HepG2 (cell line): ENCODE results near the gene WDR91. TPM values are rescaled to one million over a fixed set of nuclear protein-coding genes. Genes with fewer than 3 reads are reported as not detected.

ENCODE experiments used
- ATAC-seq: fragments of 200-7000 bp; cut with Tn5 transposase; 3 replicates; pipeline ENCODE4 v1.9.1; 2020; ENCODE audit warnings: mild to moderate bottlenecking, moderate library complexity
- BruUV-seq: library from RNA; stranded (reverse); fragments of 400-500 nt; replicated peaks from 2 replicates; lab custom pipeline; 2021; lab: Mats Ljungman, UMichigan
- CTCF ChIA-PET: fragments of 300-600 bp; formaldehyde crosslinking; extraction: SDS; loops from one replicate; lab custom pipeline; 2021; ENCODE audit warnings: low total read pairs, inconsistent platforms, low intra/inter-chr PET ratio; lab: Yijun Ruan, JAX
- POLR2A ChIA-PET: fragments of 350-600 bp; sonication (Branson Sonifier 250); formaldehyde crosslinking; loops from one replicate; lab custom pipeline; 2020; ENCODE audit warnings: antibody characterized with exemption, inconsistent platforms; lab: Yijun Ruan, JAX
- DNase-seq: peaks from one replicate; pipeline ENCODE4 v3.0.0-alpha.2; 2015; ENCODE audit warnings: low spot score
- FAIRE-seq: peaks from 3 replicates; lab custom pipeline; 2011; peaks lifted over from hg19 to GRCh38; lab: Jason Lieb, UNC
- H2AFZ ChIP-seq: one replicate; pipeline ENCODE4 v1.6.1; 2011; ENCODE audit warnings: low read length, inconsistent platforms
- H3K27ac ChIP-seq: fragments of 300-600 bp; 3 replicates; pipeline ENCODE4 v1.8.0; 2011; ENCODE audit warnings: mixed run types, mild to moderate bottlenecking, mixed read lengths, low read length, inconsistent platforms; ENCODE audit not compliant: insufficient read depth; ENCODE audit errors: extremely low read length
- H3K27me3 ChIP-seq, 2 experiments: fragments of 200-600 bp in 1 of 2; 2 replicates in 1 of 2; 3 replicates in 1 of 2; pipeline versions ENCODE4 v1.6.0 to v1.8.0; 2011; ENCODE audit warnings: low read length in 2 of 2, mild to moderate bottlenecking in 2 of 2, moderate library complexity in 2 of 2, inconsistent platforms in 1 of 2; ENCODE audit not compliant: insufficient read depth in 2 of 2, control insufficient read depth in 1 of 2
- H3K36me3 ChIP-seq, 2 experiments: fragments of 200-600 bp in 1 of 2; replicated peaks in 1 of 2; 2 replicates in 1 of 2; 3 replicates in 1 of 2; pipeline versions ENCODE4 v1.5.1 to v1.8.0; 2011; ENCODE audit warnings: low read length in 2 of 2, inconsistent platforms in 1 of 2; ENCODE audit not compliant: insufficient read depth in 2 of 2, control insufficient read depth in 1 of 2
- H3K4me1 ChIP-seq: 2 replicates; pipeline ENCODE4 v1.5.1; 2012; ENCODE audit warnings: low read length, inconsistent platforms; ENCODE audit not compliant: insufficient read depth
- H3K4me2 ChIP-seq: 2 replicates; pipeline ENCODE4 v1.6.0; 2011; ENCODE audit warnings: low read depth, low read length, inconsistent platforms
- H3K4me3 ChIP-seq, 3 experiments: fragments of 200-600 bp in 1 of 3; sonication (generic), shearing (Covaris generic) in 1 of 3; replicated peaks in 1 of 3; 2 replicates each; pipeline ENCODE4 v1.5.1; 2011 to 2016; ENCODE audit warnings: low read length in 3 of 3, inconsistent platforms in 2 of 3, low read depth in 2 of 3, mild to moderate bottlenecking in 2 of 3, control low read depth in 1 of 3, mixed read lengths in 1 of 3; ENCODE audit not compliant: insufficient read depth in 1 of 3
- H3K79me2 ChIP-seq: one replicate; pipeline ENCODE4 v1.6.1; 2011; ENCODE audit warnings: low read length, inconsistent platforms; ENCODE audit not compliant: insufficient read depth
- H3K9ac ChIP-seq: 2 replicates; pipeline ENCODE4 v1.6.0; 2011; ENCODE audit warnings: mild to moderate bottlenecking, low read depth, low read length, inconsistent platforms; ENCODE audit not compliant: insufficient read depth
- H3K9me3 ChIP-seq: 2 replicates; pipeline ENCODE4 v1.5.1; 2012; ENCODE audit warnings: mild to moderate bottlenecking, low read length
- H4K20me1 ChIP-seq: 2 replicates; pipeline ENCODE4 v1.6.0; 2011; ENCODE audit warnings: inconsistent platforms, mild to moderate bottlenecking, low read length, moderate library complexity; ENCODE audit not compliant: insufficient read depth
- NR3C1 ChIP-seq: sonication (generic); formaldehyde crosslinking; IDR thresholded peaks from 2 replicates; pipeline ENCODE4 v1.4.0; 2020; ENCODE audit warnings: missing genetic modification reagents
- ZNF274 ChIP-seq: sonication (generic); formaldehyde crosslinking; IDR thresholded peaks from 2 replicates; pipeline ENCODE4 v1.5.1; 2020; ENCODE audit warnings: mild to moderate bottlenecking, missing genetic modification reagents
- ZNF33A ChIP-seq: sonication (generic); formaldehyde crosslinking; IDR thresholded peaks from 2 replicates; pipeline ENCODE4 v1.5.1; 2020; ENCODE audit warnings: missing genetic modification reagents, mild to moderate bottlenecking, moderate library complexity, borderline replicate concordance
- ZNF496 ChIP-seq: sonication (generic); formaldehyde crosslinking; IDR thresholded peaks from 2 replicates; pipeline ENCODE4 v1.8.1; 2023; ENCODE audit warnings: mild to moderate bottlenecking, moderate library complexity, missing genetic modification reagents; ENCODE audit not compliant: insufficient replicate concordance
- ZNF549 ChIP-seq: sonication (generic); formaldehyde crosslinking; IDR thresholded peaks from 2 replicates; pipeline ENCODE4 v1.5.0; 2020; ENCODE audit warnings: missing genetic modification reagents
- ZNF770 ChIP-seq: sonication (generic); formaldehyde crosslinking; IDR thresholded peaks from 2 replicates; pipeline ENCODE4 v1.5.0; 2020; ENCODE audit warnings: mild to moderate bottlenecking, missing genetic modification reagents
- WGBS: methylation state at CpG from one replicate; pipeline ENCODE4 v1.1.6; 2017; ENCODE audit warnings: low lambda C conversion rate; 5-methylcytosine and 5-hydroxymethylcytosine counted together
- in situ Hi-C: cut with HindIII; loops from 2 replicates; pipeline ENCODE4 v1.10.0; 2017; ENCODE audit warnings: low pct_unique_long_range_greater_than_20kb; ENCODE audit not compliant: extremely low pct_ligation_motif_present
- intact Hi-C: fragments of 100-400 bp; cut with micrococcal nuclease; formaldehyde crosslinking; loops from one replicate; pipeline ENCODE4 v1.10.0; 2022; ENCODE audit not compliant: unreplicated experiment
- polyA plus RNA-seq, 8 experiments: library from polyadenylated mRNA; depleted of rRNA in 3 of 8; stranded (reverse) in 7 of 8; unstranded in 1 of 8; fragments of >200 nt; fragmentation: Illumina TruSeq in 4 of 8; extraction: Trizol in 4 of 8; gene quantifications; 2 replicates each; pipeline versions ENCODE4 v1.2.1 to v1.2.3, GENCODE V29; 2011 to 2016; ENCODE audit warnings: low read depth in 4 of 8, missing spikeins in 1 of 8, mixed read lengths in 1 of 8; ENCODE audit not compliant: insufficient read depth in 1 of 8
- total RNA-seq, 5 experiments: library from RNA; depleted of rRNA; stranded (reverse); fragments of >200 nt; fragmentation: Illumina TruSeq; extraction: Trizol; gene quantifications; 2 replicates each; pipeline ENCODE4 v1.2.3, GENCODE V29; 2016; ENCODE audit warnings: low read depth in 1 of 5
- TF ChIP-seq, protein P1 (sequence below): IDR thresholded peaks from 2 replicates; pipeline ENCODE4 v1.6.1; 2016; ENCODE audit warnings: low read depth, missing genetic modification reagents, missing compliant biosample characterization
- TF ChIP-seq, protein P2 (sequence below): sonication (generic); formaldehyde crosslinking; IDR thresholded peaks from 2 replicates; pipeline ENCODE4 v1.5.0; 2020; ENCODE audit warnings: missing genetic modification reagents

Gene WDR91
- total and polyA plus RNA-seq, 2 of the 13 experiments (the other 11 are each of a cell fraction or from before 2014, with no cell fraction given): 11.6 to 12.1 TPM

- Histone ChIP-seq H3K9ac (no peak overlapping the region), H3K9me3 (no peaks in the 10 kb centered on the region), H3K27me3 (no peaks in the 10 kb centered on the region; a peak in 1 of 5 replicates), H3K27ac (no peak overlapping the region), H3K4me1 (peaks cover 40% of the 10 kb centered on the region), H3K4me2 (no peak overlapping the region), H3K36me3 (peaks cover 8 to 24% of the 10 kb centered on the region in 2 experiments), H2AFZ (no peak overlapping the region), H3K79me2 (peaks cover 6% of the 10 kb centered on the region), H3K4me3 (no peak overlapping the region), H4K20me1 (no peaks in the 10 kb centered on the region)
- FAIRE-seq (no peak), ATAC-seq (no peak), DNase-seq (no peak)
- in situ Hi-C loops: no loop called here
- POLR2A ChIA-PET: no interaction called here
- CTCF ChIA-PET: no interaction called here
- WGBS: 96% methylated on average over 7 of the region's 8 CpGs
- no peak for TF ChIP-seq ZNF274 (CRISPR knock-in tag)
- TF ChIP-seq, protein P1, sequence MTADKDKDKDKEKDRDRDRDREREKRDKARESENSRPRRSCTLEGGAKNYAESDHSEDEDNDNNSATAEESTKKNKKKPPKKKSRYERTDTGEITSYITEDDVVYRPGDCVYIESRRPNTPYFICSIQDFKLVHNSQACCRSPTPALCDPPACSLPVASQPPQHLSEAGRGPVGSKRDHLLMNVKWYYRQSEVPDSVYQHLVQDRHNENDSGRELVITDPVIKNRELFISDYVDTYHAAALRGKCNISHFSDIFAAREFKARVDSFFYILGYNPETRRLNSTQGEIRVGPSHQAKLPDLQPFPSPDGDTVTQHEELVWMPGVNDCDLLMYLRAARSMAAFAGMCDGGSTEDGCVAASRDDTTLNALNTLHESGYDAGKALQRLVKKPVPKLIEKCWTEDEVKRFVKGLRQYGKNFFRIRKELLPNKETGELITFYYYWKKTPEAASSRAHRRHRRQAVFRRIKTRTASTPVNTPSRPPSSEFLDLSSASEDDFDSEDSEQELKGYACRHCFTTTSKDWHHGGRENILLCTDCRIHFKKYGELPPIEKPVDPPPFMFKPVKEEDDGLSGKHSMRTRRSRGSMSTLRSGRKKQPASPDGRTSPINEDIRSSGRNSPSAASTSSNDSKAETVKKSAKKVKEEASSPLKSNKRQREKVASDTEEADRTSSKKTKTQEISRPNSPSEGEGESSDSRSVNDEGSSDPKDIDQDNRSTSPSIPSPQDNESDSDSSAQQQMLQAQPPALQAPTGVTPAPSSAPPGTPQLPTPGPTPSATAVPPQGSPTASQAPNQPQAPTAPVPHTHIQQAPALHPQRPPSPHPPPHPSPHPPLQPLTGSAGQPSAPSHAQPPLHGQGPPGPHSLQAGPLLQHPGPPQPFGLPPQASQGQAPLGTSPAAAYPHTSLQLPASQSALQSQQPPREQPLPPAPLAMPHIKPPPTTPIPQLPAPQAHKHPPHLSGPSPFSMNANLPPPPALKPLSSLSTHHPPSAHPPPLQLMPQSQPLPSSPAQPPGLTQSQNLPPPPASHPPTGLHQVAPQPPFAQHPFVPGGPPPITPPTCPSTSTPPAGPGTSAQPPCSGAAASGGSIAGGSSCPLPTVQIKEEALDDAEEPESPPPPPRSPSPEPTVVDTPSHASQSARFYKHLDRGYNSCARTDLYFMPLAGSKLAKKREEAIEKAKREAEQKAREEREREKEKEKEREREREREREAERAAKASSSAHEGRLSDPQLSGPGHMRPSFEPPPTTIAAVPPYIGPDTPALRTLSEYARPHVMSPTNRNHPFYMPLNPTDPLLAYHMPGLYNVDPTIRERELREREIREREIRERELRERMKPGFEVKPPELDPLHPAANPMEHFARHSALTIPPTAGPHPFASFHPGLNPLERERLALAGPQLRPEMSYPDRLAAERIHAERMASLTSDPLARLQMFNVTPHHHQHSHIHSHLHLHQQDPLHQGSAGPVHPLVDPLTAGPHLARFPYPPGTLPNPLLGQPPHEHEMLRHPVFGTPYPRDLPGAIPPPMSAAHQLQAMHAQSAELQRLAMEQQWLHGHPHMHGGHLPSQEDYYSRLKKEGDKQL (CRISPR knock-in tag): no peak
- TF ChIP-seq ZNF770: no peak
- no peak for TF ChIP-seq ZNF33A
- TF ChIP-seq, protein P2, sequence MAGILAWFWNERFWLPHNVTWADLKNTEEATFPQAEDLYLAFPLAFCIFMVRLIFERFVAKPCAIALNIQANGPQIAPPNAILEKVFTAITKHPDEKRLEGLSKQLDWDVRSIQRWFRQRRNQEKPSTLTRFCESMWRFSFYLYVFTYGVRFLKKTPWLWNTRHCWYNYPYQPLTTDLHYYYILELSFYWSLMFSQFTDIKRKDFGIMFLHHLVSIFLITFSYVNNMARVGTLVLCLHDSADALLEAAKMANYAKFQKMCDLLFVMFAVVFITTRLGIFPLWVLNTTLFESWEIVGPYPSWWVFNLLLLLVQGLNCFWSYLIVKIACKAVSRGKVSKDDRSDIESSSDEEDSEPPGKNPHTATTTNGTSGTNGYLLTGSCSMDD (CRISPR knock-in tag): no peak
- no peak for TF ChIP-seq NR3C1 (CRISPR knock-in tag)
- no peak for TF ChIP-seq ZNF549 (CRISPR knock-in tag)
- no peak for TF ChIP-seq ZNF496
- no TSS peak for BruUV-seq
- intact Hi-C loops: no loop called here
Measured at GRCh38 chr7:135205850-135206249, 5.5 kb downstream of the WDR91 start.
